SK-N-SH (cell line): ENCODE data around the gene SHISAL1. TPM values are rescaled to one million over a fixed set of nuclear protein-coding genes. Genes with fewer than 3 reads are reported as not detected.

Experiments used
- CTCF ChIA-PET: fragments of 300-600, 350-600 bp; formaldehyde crosslinking; extraction: SDS; loops from one replicate; lab custom pipeline; 2021; lab: Yijun Ruan, JAX
- POLR2A ChIA-PET: fragments of 350-600 bp; sonication (Branson Sonifier 250); formaldehyde crosslinking; extraction: SDS; loops from one replicate; lab custom pipeline; 2020; ENCODE audit warnings: antibody characterized with exemption, inconsistent platforms; lab: Yijun Ruan, JAX
- DNase-seq: peaks from one replicate; pipeline ENCODE4 v3.0.0; 2012
- H2AFZ ChIP-seq: fragments of 200-600 bp; sonication (generic); 2 replicates; pipeline ENCODE4 v1.8.1; 2016; ENCODE audit warnings: antibody characterized with exemption, mild to moderate bottlenecking, low read depth
- H3F3A ChIP-seq: fragments of 200-600 bp; sonication (generic); replicated peaks from 2 replicates; pipeline ENCODE3; 2016; ENCODE audit warnings: antibody characterized with exemption, mild to moderate bottlenecking; ENCODE audit not compliant: insufficient read depth
- H3K27ac ChIP-seq, 2 experiments: fragments of 200-500 bp in 1 of 2; fragments of 200-600 bp in 1 of 2; sonication (Bioruptor generic) in 1 of 2; sonication (generic), shearing (Covaris generic) in 1 of 2; 2 replicates each; pipeline versions ENCODE4 v1.5.1 to v1.6.1; 2014 to 2016; ENCODE audit warnings: low read depth in 2 of 2, inconsistent platforms in 1 of 2, low read length in 1 of 2, mild to moderate bottlenecking in 1 of 2, mixed read lengths in 1 of 2
- H3K27me3 ChIP-seq: fragments of 200-600 bp; sonication (generic), shearing (Covaris generic); 2 replicates; pipeline ENCODE4 v1.6.1; 2016; ENCODE audit warnings: mixed run types; ENCODE audit not compliant: insufficient read depth
- H3K36me3 ChIP-seq, 2 experiments: fragments of 200-500 bp in 1 of 2; fragments of 200-600 bp in 1 of 2; sonication (Bioruptor generic) in 1 of 2; sonication (generic) in 1 of 2; replicated peaks in 1 of 2; 2 replicates each; pipeline versions ENCODE3 to v1.5.1; 2014 to 2016; ENCODE audit warnings: low read length in 1 of 2, mild to moderate bottlenecking in 1 of 2; ENCODE audit not compliant: insufficient read depth in 2 of 2, control insufficient read depth in 1 of 2
- H3K4me1 ChIP-seq, 2 experiments: fragments of 200-500 bp in 1 of 2; fragments of 200-600 bp in 1 of 2; sonication (Bioruptor generic) in 1 of 2; sonication (generic), shearing (Covaris generic) in 1 of 2; 2 replicates each; pipeline versions ENCODE4 v1.5.1 to v1.6.1; 2014 to 2016; ENCODE audit warnings: low read depth in 1 of 2, low read length in 1 of 2, mixed run types in 1 of 2; ENCODE audit not compliant: insufficient read depth in 2 of 2, control insufficient read depth in 1 of 2
- H3K4me2 ChIP-seq: fragments of 200-600 bp; sonication (generic), shearing (Covaris generic); 2 replicates; pipeline ENCODE4 v1.6.1; 2017; ENCODE audit warnings: mixed run types
- H3K4me3 ChIP-seq, 2 experiments: fragments of 200-500 bp in 1 of 2; fragments of 200-600 bp in 1 of 2; sonication (Bioruptor generic) in 1 of 2; sonication (generic), shearing (Covaris generic) in 1 of 2; 2 replicates each; pipeline versions ENCODE4 v1.5.1 to v1.8.1; 2014 to 2016; ENCODE audit warnings: low read depth in 2 of 2, inconsistent platforms in 1 of 2, low read length in 1 of 2, mild to moderate bottlenecking in 1 of 2, mixed read lengths in 1 of 2, moderate library complexity in 1 of 2
- H3K79me2 ChIP-seq: fragments of 200-600 bp; sonication (generic); 2 replicates; pipeline ENCODE4 v1.8.1; 2017; ENCODE audit warnings: mild to moderate bottlenecking; ENCODE audit not compliant: insufficient read depth
- H3K9ac ChIP-seq: fragments of 200-600 bp; sonication (generic); 2 replicates; pipeline ENCODE4 v1.6.1; 2017; ENCODE audit warnings: mixed run types
- H3K9me2 ChIP-seq: fragments of 200-600 bp; sonication (generic); 2 replicates; pipeline ENCODE4 v1.6.1; 2017; ENCODE audit warnings: mixed run types
- H3K9me3 ChIP-seq: fragments of 200-600 bp; sonication (generic); 2 replicates; pipeline ENCODE4 v1.6.1; 2017; ENCODE audit warnings: mixed run types, mild to moderate bottlenecking, moderate library complexity
- H4K20me1 ChIP-seq: fragments of 200-600 bp; sonication (generic); 2 replicates; pipeline ENCODE4 v1.6.1; 2017; ENCODE audit warnings: mild to moderate bottlenecking, mixed run types; ENCODE audit not compliant: insufficient read depth
- CHD2 ChIP-seq: fragments of 150-350 bp; IDR thresholded peaks from 2 replicates; pipeline ENCODE4 v1.6.1; 2018; ENCODE audit warnings: low read length; ENCODE audit not compliant: partially characterized antibody
- CTCF ChIP-seq: fragments of 200-600 bp; sonication (generic); IDR thresholded peaks from 2 replicates; pipeline ENCODE4 v1.6.1; 2017; ENCODE audit warnings: antibody characterized with exemption, mild to moderate bottlenecking, moderate library complexity
- EZH2phosphoT487 ChIP-seq: fragments of 200-600 bp; sonication (generic); IDR thresholded peaks from 2 replicates; pipeline ENCODE4 v1.6.1; 2017; ENCODE audit warnings: low read depth, mixed run types, mild to moderate bottlenecking, antibody characterized with exemption, moderate library complexity, borderline replicate concordance
- FOXJ3 ChIP-seq: sonication (generic); formaldehyde crosslinking; IDR thresholded peaks from 2 replicates; pipeline ENCODE4 v1.5.1; 2020; ENCODE audit warnings: mild to moderate bottlenecking, missing genetic modification reagents
- GATA2 ChIP-seq: sonication (generic); formaldehyde crosslinking; IDR thresholded peaks from 2 replicates; pipeline ENCODE4 v1.5.0; 2020; ENCODE audit warnings: mild to moderate bottlenecking, missing genetic modification reagents
- IRF3 ChIP-seq: fragments of 150-350 bp; IDR thresholded peaks from 2 replicates; pipeline ENCODE4 v1.6.1; 2016; ENCODE audit warnings: mild to moderate bottlenecking, low read depth, low read length
- JUND ChIP-seq: IDR thresholded peaks from 2 replicates; pipeline ENCODE4 v1.4.0; 2012
- MEF2A ChIP-seq: IDR thresholded peaks from 2 replicates; pipeline ENCODE4 v1.4.0; 2012; ENCODE audit warnings: low read depth, borderline replicate concordance
- NFIC ChIP-seq: IDR thresholded peaks from 2 replicates; pipeline ENCODE4 v1.4.0; 2012; ENCODE audit warnings: borderline replicate concordance
- PBX3 ChIP-seq: IDR thresholded peaks from 2 replicates; pipeline ENCODE4; 2012
- RAD21 ChIP-seq: IDR thresholded peaks from 2 replicates; pipeline ENCODE4 v1.6.1; 2012; ENCODE audit warnings: mild to moderate bottlenecking, low read length
- SIN3A ChIP-seq: IDR thresholded peaks from 2 replicates; pipeline ENCODE4 v1.6.1; 2012; ENCODE audit warnings: low read depth, mild to moderate bottlenecking, low read length, moderate library complexity, borderline replicate concordance
- USF2 ChIP-seq: fragments of 150-350 bp; IDR thresholded peaks from 2 replicates; pipeline ENCODE4 v1.6.1; 2017; ENCODE audit warnings: antibody characterized with exemption, low read length, low read depth, borderline replicate concordance
- WGBS: methylation state at CpG from one replicate; pipeline ENCODE4 v1.1.6; 2017; ENCODE audit warnings: low lambda C conversion rate; 5-methylcytosine and 5-hydroxymethylcytosine counted together
- polyA plus RNA-seq, 3 experiments: library from polyadenylated mRNA; depleted of rRNA; stranded (reverse); fragments of >200 nt; gene quantifications; 2 replicates each; pipeline ENCODE4 v1.2.3, GENCODE V29; 2012

Gene SHISAL1
- polyA plus RNA-seq, 1 of the 3 experiments (the other 2 are of a cell fraction): 0.10 TPM

GRCh38 chr22:44317886-44318637, 5.3 kb upstream of the SHISAL1 start:
- Histone ChIP-seq H3K79me2 (no peaks in the 10 kb centered on the region), H3K9me3 (no peaks in the 10 kb centered on the region), H3K4me3 (no peak overlapping the region), H3K36me3 (no peaks in the 10 kb centered on the region), H3F3A (no peaks in the 10 kb centered on the region), H4K20me1 (no peaks in the 10 kb centered on the region), H3K9ac (no peak overlapping the region), H3K4me1 (peaks cover 0 to 11% of the 10 kb centered on the region in 2 experiments; a peak in 1 of 4 replicates), H3K9me2 (no peaks in the 10 kb centered on the region), H2AFZ (no peak overlapping the region), H3K27ac (no peak overlapping the region), H3K27me3 (no peaks in the 10 kb centered on the region), H3K4me2 (no peak overlapping the region)
- no peak for DNase-seq
- 81% methylated on average over 10 of the region's 17 CpGs for WGBS
- no peak for TF ChIP-seq GATA2 (CRISPR knock-in tag)
- no peak for TF ChIP-seq FOXJ3
- TF ChIP-seq CTCF: no peak
- TF ChIP-seq EZH2phosphoT487: no peak
- TF ChIP-seq JUND: no peak
- TF ChIP-seq NFIC: no peak
- TF ChIP-seq SIN3A: no peak
- no peak for TF ChIP-seq IRF3
- TF ChIP-seq MEF2A: no peak
- no peak for TF ChIP-seq USF2
- TF ChIP-seq RAD21: no peak
- TF ChIP-seq PBX3: no peak
- no peak for TF ChIP-seq CHD2
- CTCF ChIA-PET: interaction anchor here (1.3 to 1.5 kb wide), 2 partner anchors 9 to 237 kb away, joined by 3 read pairs; no protein-coding TSS in a partner anchor
- POLR2A ChIA-PET: no interaction called here
